Activated naive CD4-positive, alpha-beta T cell (primary cell): ENCODE measurements around the gene PLEKHA7.
"Not testable (repeated sequence)": the region's sequence is repeated elsewhere in the genome, so short reads cannot be mapped to it uniquely, and the experiment has no call there.

Experiments
- DNase-seq, 4 experiments: peaks; one replicate each; lab custom pipeline; 2025; lab: John Stamatoyannopoulos, UW

PLEKHA7 gene

DNA sequence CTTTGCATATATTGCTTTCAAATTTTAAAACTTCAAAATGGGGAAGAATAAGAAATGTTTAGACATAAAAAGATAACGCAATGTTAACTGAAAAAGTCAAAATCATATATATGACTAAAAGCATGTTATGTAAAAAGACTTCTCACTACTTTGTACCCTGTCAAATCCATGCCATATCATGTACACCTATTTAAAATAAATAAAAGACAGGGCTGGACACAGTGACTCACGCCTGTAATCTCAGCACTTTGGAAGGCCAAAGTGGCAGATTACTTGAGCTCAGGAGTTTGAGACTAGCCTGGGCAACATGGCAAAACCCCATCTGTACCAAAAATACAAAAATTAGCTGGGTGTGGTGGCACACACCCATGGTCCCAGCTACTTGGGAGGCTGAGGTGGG lies 109.5 kb downstream of the PLEKHA7 start:
- not testable (repeated sequence) for DNase-seq

DNA sequence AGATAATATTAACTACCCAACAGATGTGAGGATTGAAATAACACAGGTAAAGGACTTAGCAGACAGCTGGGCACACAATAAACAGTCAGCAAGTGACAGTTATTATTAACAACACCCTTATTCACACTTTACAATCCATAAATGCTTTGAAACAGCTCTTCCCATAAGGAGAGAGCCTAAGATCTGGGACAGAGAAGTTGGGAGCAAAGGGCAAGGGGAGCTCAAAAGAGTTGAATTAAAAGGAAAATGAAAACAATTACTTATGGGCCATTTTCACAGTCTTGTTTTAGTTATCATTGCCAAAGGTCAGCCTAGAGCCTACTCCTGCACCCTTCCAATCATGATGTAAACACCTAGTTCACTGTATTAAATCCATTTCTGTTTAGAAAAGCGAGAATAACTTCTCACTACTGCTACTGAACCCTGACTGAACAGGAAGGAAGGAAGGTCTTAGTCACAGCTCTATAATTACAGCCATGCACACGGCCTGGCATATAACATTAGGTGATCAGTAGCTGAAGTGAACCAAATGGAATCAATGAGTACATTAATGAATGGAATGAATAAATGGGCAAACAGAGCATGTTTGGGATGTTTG lies 111.3 kb downstream of the PLEKHA7 start:
- DNase-seq = no peak

DNA sequence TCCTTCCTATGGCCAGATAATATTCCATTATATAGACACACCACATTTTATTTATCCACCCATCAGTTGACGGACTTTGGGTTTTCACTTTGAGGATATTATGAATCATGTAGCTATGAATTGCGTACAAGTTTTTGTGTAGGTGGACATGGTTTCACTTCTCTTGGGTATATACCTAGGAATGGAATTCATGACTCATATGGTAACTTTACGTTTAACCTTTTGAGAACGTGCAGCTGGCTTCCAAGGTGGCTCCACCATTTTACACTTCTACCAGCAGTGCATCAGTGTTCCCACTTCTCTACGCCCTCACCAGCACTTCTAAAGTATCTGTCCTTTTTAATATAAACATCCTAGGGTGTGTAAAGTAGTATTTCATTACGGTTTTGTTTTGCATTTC lies 112.0 kb downstream of the PLEKHA7 start:
- no peak for DNase-seq

DNA sequence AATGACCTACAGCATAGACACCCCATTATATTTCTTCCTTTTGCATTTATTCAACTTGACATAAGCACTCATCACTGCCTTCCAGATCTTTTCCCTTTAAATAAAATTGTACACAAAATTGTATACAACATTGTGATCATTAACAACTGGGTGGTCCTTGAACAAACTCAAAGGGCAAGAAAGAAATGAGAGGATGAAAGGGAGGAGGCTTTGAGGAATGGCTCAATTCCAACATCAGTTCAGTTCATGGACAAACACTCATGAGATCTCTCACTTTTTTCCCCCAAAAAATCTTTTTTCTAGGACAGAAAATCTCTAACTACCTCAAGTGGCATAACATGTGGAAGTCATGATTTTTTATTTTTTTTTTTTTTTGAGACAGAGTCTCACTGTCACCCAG lies 113.7 kb downstream of the PLEKHA7 start:
- DNase-seq = no peak

DNA sequence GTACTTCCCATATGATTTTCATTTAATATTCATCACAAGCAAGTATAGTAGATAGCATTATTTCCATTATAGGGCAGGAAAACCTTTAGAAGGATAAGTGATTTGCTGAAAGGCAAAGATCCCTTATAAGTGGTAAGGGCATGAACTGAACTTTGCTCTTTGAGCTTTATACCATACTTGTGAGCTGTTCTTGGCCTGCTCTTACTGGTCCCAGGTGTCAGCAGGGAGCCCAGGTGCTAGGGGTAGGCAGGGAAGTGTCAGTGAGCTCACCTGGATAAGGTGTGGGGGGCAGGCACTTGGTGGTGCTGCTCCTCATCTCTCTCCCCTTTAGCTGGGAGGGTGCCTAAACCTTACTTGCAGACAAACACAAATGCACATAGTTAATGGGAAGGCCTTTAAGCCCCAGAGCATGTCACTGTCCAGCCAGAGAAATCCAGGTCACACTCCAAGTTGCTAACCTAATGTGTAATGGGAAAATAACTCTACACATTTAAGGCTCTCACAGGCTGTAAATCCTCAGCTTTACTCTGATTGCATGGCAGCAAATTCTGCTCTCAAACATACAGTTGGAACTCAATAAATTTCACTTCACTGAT lies 114.4 kb downstream of the PLEKHA7 start:
- DNase-seq = no peak

DNA sequence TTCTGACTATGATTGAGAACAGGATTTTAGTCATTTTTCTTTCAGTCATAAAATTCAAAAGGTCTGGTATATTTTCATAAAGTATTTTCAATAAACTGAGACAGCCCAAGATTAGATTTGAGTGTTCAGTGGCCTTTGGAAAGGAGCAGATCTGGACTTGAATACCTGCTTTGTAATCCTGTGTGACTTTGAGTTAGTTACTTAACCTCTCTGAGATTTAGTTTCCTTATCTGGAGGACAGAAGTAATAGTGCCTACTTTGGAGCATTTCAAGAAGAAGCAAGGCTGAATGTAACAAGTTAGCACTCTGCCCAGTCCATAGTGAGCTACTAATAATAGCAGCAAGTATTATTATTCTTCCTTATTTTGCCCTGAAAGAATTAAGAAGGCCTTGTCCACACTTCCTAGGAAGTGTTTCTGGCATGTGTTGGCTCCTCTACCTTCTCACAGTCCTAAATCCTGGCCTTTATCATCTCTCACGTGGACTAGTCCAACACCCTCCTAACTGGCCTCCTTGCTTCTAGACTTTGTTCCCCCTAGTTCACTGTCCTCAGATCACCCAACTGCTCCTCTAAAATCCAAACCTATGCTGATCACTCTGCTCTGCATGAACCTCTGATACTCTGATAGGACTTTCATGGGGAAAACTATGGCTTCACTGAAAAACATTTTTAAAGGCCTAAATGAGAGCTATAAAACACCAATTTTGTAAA lies 115.8 kb downstream of the PLEKHA7 start:
- no peak for DNase-seq

DNA sequence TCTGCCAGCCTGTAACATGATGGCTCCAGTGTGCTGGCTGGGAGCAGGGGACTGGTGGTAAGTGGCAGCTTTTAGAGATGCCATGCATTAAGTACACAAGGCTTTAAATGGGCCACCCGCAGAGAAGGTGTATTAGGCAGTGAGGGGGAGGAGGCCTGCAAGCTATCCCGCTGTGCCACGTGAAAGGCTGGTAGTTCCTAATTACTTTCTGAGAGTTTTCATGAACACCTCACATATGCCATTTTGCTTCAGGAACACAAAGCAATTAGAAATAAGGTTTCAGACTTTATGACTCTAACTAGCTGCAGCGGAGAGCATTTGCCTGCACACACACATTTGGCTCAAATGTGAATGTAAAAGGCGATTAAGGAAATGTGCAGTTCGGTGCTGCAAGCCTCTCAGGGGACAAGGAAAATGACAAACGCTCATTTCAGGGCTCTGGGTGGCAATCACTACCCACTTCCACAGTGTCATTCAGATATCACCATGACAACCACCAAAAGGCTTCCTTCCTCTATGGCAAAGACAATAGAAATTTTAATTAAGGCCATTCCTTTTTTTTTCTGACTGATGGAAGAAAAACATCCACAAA lies 116.6 kb downstream of the PLEKHA7 start:
- no peak for DNase-seq

DNA sequence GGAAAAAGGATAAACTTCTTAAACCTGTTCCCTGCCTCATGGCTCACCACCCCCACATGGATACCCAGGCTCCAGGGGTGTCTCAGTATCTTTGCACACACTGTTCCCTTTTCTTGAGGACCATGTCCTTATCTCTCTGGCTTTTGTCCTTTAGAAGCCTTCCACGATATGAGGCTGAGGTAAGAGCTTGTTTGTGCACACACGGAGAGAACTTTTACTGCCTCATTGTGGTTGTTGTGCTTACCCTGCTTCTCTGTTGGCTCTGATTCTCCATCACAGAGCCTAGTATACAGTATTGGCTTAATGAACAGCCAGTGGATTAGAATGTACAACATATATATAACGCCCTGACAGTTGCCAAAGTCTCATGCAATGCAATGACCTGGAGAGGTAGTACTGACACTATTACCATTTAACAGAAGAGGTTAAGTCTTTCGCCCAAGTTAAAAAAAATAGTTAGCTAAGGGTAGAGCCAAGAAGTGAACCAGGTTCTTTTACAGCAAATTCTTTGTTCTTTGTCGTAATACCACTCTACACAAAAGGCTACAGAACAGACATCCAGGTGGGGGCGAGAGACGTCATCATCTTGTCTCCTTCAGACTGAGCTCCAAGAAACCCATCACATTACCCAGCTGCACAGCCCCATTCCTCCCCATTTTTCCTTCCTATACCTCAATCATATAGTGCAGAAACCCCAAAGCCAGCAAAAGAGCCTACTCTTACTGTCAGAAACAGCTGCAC lies 117.3 kb downstream of the PLEKHA7 start:
- no peak for DNase-seq

DNA sequence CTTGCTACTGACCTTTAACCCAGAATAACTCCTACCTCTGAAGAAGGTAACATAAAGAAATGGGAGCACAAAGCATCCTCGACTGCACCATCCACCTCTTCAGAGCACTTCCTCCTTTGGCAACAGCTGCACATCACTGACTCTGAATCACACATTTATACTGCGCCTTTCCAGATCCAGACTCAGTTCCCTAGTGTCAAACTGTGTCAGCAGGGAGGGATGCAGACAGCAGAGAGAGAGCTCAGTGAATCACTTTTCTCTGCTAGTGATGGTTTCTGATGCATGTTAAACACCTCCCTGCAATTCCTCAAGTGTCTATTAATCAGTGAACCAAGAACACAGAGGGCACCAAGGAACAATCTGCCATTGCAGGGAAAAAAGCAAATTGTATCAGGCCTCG lies 118.9 kb downstream of the PLEKHA7 start:
- no peak for DNase-seq

DNA sequence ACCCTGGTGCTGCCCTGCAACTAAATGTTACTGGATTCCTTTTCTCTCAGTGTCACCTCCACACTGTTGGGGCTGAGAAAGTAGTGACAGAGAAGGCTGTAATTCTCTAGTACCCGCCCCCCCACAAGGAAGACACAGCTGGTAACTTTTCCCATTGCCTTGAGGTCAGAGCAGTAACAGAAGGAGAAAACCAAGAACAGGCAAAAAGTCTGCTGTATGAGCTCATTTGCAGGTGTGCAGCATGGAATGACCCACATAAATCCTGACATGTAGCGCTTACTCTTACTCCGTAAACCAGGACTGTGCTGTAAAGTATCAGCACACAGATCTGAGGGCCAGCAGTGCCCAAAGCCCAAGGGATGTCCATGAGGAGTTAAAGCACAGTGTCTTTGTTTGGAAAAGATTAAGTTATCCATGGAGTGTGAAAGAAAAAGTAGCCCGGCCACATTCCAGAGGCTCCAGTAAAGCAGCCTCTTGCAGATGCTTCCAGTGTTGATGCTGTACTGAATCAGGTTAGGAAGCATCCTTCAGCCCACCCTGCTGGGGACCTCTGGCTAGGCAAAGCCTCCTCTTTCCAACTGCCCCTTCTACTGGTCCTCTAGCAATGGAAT lies 120.7 kb downstream of the PLEKHA7 start:
- DNase-seq = no peak

DNA sequence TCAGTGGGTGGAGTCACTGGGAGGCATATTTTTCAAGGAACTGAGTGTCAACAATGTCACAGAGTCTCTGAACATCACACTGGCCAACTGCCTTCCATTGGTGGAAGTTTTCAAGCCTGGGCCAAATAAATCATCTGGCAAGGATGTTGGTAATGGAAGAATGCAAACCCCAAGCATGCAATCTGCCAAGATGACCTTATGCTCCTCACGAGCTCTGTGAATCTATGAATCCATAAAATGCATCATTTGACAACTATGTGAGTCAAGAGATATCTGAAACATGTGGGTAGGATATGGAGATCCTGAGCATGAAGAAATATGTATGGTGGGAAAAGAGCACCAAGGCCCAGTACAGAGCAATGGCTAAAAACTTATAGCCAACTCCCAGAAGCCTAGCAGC lies 122.2 kb downstream of the PLEKHA7 start:
- DNase-seq = no peak

DNA sequence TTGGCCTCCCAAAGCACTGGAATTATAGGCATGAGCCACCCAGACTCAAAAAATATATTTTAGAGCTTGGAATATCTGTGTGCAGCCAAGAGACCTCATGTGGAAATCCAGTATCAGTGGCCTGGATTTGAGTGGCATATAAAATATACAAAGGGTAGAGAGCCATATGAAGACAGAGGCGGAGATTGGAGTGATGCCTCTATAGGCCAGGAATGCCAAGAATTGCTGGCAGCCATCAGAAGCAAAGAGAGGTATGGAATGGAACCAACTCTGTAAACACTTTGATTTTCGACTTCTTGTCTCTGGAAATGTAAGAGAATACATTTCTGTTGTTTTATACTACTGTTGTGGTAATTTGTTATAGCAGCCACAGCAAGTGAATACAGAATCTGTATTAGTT lies 123.0 kb downstream of the PLEKHA7 start:
- no peak for DNase-seq

DNA sequence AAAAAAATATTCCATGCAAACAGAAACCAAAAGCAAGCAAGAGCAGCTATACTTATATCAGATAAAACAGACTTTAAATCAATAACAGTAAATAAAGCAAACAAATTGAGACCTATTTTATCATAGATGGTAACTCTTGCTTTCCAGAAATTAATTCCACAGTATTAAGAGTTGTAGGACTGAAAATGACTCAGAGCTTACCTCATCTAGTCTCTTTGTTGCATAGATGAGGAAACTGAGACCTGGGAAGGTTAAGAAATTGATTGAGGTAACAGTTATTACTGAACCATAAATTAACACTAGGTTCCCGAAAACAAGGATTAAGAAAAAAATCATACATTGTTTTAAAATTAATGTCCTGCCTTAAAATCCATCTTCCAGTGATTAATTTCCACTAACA lies 123.8 kb downstream of the PLEKHA7 start:
- no peak for DNase-seq

DNA sequence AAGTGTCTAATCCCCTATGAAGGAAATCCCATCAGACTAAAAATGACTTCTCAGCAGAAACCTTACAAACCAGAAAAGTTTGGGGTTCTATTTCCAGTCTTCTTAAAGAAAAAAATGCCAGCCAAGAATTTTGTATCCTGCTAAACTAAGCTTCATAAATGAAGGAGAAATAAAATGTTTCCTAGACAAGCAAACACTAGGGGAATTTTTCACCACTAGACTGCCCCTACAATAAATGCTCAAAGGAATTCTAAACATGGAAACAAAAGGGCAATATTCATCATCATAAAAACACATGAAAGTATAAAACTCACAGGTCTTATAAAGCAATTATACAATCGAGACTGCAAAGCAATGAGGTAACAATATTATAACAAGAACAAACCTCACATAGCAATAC lies 124.3 kb downstream of the PLEKHA7 start:
- no peak for DNase-seq

DNA sequence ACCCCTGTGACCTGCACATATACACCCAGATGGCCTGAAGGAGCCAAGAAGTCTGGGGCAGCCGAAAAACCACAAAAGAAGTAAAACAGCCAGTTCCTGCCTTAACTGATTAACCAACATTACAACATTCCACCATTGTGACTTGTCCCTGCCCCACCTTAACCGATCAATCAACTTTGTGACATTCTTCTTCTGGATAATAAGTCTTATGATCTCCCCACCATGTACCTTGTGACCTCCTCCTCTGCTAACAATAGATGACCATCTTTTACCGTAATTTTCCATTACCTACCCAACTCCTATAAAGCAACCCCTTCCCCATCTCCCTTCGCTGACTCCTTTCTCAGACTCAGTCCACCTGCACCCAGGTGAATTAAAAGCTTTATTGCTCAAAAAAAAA lies 125.2 kb downstream of the PLEKHA7 start:
- not testable (repeated sequence) for DNase-seq

DNA sequence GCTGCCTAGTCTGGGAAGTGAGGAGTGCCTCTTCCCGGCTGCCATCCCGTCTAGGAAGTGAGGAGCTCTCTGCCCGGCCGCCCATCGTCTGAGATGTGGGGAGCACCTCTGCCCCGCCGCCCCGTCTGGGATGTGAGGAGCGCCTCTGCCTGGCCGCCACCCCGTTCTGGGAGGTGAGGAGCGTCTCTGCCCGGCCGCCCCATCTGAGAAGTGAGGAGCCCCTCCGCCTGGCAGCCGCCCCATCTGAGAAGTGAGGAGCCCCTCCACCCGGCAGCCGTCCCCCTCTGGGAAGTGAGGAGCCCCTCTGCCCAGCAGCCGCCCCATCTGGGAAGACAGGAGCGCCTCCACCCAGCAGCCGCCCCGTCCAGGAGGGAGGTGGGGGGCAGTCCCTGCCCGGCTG lies 126.3 kb downstream of the PLEKHA7 start:
- not testable (repeated sequence) for DNase-seq

DNA sequence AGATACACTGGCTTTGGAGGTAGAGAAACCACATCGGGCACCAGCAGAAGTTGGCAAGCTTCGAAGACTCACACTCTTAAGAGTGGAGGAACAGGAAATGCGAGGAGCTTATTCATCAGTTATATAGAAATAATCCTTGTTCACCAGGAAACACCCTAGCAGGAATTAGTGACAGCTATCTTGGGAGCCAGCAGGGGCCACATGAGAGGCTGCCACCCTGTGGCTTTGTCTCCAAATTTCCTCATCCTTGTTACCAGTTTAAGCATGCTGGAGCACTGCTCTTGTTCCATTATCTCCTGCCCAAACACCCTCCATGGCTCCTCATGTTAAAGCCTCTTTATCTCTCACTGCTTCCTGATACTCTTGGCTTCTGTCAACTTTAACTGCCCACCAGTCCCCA lies 131.0 kb downstream of the PLEKHA7 start:
- DNase-seq = no peak

DNA sequence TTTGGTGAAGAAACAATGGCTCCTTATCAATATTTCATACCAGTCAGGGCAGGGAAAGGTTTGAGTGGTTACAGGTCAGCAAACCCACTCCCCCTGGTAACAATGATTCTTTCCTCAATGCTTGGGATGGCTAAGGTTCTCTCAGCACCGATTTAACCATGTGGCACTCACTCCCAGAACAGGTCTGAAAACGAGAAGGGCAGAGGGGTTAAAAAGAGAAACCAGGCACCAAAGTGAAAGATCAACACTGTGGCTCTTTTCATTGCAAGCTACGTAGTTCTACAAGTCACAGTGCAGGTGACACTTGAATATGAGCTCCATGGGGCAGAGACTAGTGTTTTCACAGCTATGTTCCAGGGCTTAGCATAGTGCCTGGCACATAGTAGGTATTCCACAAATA lies 132.4 kb downstream of the PLEKHA7 start:
- DNase-seq = no peak

DNA sequence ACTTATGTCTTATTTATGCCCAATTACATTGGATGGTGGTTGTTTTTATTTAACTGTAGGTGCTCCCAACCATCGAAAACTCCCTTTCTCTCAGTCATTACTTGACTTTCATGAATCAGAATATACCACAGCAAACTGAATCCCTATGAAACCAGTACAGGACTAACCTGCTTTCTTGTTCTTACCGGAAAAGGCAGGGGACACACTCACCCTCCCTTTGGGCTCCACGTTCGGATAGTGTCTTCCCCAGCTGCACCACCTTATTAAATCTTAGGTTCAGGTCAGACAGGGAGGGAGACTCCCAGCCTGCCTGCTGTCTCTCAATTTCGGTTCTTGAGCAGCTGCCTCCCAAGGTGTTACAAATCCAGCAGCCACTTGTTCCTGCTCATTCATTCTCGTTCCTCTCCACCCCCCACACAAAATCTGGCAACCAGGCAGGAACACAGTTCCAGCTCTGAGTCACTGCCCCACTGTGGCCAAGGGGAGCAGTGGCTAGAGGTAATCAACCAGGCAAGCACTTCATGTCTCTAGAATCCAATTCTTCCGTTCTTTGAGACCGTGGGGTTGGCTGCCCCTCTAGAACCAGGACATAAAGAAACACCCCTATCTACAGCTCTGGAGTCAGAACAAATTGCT lies 133.0 kb downstream of the PLEKHA7 start:
- DNase-seq = no peak

DNA sequence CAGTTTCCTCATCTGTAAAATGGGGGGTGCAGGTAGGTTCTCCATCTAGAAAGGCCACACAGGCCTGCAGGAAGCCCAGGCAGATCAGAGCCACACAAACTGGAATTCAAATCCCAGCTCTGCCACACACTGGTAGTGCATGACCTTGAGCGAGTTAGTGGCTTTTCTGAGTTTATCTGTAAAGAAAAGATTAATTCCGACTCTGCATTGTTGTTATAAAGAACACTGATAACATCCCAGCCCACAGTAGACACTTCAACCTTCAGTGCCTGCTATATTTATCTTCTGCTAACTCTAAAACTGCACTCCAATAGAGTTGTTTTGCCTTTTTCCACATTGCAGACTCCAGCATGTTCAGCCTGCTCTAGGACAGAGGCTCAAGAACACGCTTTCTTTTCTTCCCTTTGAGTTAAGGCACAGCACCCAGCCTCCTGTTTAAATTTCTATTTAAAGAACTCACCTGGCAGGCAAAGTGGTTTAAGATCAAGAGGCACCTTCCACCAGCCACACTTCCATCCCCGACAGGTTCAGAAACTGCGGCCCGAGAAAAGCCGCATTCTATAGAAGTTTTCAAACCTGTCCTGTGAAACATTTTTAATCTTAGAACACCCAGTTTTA lies 133.9 kb downstream of the PLEKHA7 start:
- no peak for DNase-seq

DNA sequence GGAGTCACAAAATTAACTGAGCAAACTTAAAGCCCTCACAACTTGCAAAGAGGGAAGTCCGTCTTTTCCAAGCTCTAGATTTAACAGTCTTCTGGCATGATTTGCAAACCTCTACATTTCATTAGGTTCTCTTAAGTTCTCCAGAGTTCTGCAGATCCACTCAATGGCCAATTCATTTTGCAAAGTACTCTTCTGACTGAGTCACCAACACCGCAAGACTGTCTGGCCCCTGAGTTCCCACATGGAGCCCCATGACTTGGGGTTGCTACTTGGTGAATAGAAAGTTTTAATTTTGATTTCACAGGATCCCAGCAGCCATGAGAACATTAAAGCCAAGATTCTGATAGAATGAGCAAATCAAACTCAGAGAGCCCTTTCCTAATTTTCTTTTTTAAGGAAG lies 134.5 kb downstream of the PLEKHA7 start:
- DNase-seq = no peak
